HL-60 (cell line): ENCODE results near the gene LMAN1.

Experiments used
- CTCF ChIP-seq: IDR thresholded peaks from one replicate; pipeline ENCODE4 v1.5.1; 2011; ENCODE audit warnings: low read length, control low read depth, inconsistent platforms; ENCODE audit not compliant: insufficient read depth
- GABPA ChIP-seq: IDR thresholded peaks from 2 replicates; pipeline ENCODE4 v1.6.1; 2012; ENCODE audit warnings: low read depth
- POLR2AphosphoS5 ChIP-seq: IDR thresholded peaks from 2 replicates; pipeline ENCODE4 v1.6.1; 2012; ENCODE audit warnings: low read depth
- REST ChIP-seq: IDR thresholded peaks from 2 replicates; pipeline ENCODE4 v1.6.1; 2012; ENCODE audit warnings: low read depth; ENCODE audit not compliant: insufficient replicate concordance
- SPI1 ChIP-seq: IDR thresholded peaks from 2 replicates; pipeline ENCODE4 v1.6.1; 2012; ENCODE audit warnings: low read depth, mild to moderate bottlenecking, borderline replicate concordance

- TF ChIP-seq CTCF, result no peak
- TF ChIP-seq POLR2AphosphoS5, result no peak
- TF ChIP-seq GABPA, result no peak
- no peak for TF ChIP-seq REST
- no peak for TF ChIP-seq SPI1
Observed at GRCh38 chr18:59383851-59384250, 24.8 kb upstream of the LMAN1 start.
